CD4-positive, alpha-beta T cell treated with Interleukin-15 for 4 hours (primary cell): ENCODE measurements around the gene COL8A1.
"Not testable (repeated sequence)": the region's sequence is repeated elsewhere in the genome, so short reads cannot be mapped to it uniquely, and the experiment has no call there.

ENCODE experiments used
- DNase-seq: peaks from one replicate; pipeline ENCODE4 v3.0.0-alpha.2; 2020; ENCODE audit warnings: low spot score

Gene COL8A1

DNA sequence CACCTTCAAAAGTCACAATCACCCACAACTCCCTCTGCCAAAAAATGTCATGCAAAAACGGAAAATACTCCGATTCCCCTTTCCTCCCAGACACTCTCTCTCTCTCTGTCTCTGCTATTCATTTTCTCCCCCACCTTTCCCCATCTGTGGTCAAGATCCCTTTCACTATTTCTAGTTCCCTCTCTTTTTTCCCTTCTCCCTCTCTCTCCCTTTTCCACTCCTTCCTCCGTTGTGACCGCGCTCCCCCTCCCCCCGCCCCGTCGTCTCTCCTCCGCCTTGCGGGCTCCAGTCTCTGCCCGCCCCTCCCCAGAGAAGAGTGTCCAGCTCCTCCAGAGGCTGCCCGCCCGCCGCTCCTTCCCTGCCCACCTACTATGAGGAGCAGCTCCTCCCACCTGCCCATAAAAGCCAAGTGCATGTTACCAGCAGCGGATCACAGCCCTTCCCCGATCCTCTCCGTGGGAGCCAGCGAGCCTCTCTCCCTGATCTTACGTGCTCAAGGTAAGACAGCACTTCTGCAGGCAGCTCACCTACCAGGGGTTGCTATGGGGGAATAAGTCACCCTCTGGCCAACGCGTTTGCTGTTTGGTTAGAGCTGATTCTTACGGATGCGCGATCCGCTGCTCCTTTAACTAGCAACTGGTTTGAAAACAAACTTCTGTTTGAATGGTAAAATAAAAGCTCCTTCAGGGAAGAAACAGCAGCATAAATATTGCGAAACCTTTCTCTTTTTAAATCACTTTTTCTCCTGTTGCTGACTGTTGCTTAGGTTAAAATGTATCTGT lies at the start of gene COL8A1:
TSS of gene COL8A1 (plus strand) at position 428 of the 782 bp plus-strand sequence. CDS start 152,089 bp downstream, outside the sequence.
- DNase-seq = no peak

GRCh38 chr3:99589168-99589567 lies 49.2 kb upstream of the COL8A1 start:
- DNase-seq = not testable (repeated sequence)

GRCh38 chr3:99599894-99600293 lies 38.5 kb upstream of the COL8A1 start:
- no peak for DNase-seq

DNA sequence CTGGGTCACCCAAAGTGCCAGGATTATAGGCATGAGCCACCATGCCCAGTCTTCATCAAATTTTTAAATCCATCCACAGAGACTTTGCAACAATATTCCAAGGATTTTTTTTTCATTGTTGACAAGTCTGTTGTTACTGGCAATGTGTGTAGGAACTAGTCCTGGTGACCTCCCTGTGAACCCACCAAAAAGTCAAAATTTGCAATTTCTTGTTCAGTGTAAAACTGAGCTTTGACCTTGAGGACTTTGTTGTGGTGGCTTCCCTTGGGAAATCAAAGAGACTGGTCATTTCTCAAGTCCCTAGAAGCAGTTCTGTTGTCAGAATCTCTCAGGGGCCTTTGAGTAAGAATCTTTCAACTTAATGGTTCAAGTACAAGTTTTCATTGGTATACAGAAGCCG lies 36.9 kb upstream of the COL8A1 start:
- DNase-seq = no peak

- no peak for DNase-seq
Observed at GRCh38 chr3:99602183-99602582, 36.2 kb upstream of the COL8A1 start.

DNA sequence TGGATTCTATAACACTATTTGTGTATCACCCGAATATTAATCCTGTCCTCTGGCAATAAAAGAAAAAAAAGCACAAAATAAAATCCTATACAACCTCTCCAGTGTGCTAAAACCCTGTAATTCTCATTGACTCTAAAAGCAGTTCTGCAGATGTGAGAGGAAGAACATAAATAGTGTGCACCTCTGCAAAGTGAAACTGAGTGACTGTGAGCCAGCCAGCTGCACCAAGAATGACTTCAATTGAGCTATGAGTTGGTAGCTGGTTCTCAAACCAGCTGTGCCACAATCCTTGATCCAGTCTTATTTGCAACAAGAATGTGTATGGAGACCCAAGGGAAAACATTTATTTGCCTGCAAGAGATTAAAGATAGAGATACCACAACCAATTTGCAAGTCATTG lies 31.2 kb upstream of the COL8A1 start:
- DNase-seq = no peak

DNA sequence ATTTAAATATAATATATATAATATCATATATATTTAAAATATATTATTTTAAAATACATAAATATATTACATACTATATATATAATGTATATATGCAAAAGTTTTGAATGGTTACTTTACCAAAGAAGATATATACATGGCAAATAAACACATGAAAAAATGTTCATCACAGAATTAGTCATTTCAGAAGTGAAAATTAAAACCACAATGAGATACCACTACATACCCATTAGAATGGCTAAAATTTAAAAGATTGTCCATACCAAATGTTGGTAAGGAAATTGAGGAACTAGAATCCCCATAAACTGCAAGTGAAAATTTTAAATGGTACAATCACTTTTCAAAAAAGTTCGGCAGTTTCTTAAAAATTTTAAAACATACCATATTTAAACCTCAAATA lies 23.6 kb upstream of the COL8A1 start:
- DNase-seq = no peak

GRCh38 chr3:99620077-99620767 lies 18.2 kb upstream of the COL8A1 start:
- DNase-seq = no peak

DNA sequence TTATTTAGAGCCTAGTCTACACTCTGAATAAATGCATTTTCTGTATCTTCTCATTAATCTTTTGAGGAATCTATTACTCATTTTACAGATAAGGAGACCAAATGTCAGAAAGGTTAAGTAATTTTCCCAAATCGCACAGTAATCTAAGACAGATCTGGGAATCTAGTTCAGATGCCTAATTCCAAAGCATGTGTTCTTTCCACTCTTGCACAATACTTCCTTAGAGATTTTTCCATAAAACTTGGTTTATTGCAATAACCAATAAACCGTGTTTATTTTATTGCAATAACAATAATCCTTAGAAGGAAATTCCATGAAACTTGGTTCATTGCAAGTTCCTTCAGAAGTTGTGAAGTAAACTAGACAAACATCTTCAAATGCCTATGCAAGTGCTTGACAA lies 17.4 kb upstream of the COL8A1 start:
- no peak for DNase-seq

DNA sequence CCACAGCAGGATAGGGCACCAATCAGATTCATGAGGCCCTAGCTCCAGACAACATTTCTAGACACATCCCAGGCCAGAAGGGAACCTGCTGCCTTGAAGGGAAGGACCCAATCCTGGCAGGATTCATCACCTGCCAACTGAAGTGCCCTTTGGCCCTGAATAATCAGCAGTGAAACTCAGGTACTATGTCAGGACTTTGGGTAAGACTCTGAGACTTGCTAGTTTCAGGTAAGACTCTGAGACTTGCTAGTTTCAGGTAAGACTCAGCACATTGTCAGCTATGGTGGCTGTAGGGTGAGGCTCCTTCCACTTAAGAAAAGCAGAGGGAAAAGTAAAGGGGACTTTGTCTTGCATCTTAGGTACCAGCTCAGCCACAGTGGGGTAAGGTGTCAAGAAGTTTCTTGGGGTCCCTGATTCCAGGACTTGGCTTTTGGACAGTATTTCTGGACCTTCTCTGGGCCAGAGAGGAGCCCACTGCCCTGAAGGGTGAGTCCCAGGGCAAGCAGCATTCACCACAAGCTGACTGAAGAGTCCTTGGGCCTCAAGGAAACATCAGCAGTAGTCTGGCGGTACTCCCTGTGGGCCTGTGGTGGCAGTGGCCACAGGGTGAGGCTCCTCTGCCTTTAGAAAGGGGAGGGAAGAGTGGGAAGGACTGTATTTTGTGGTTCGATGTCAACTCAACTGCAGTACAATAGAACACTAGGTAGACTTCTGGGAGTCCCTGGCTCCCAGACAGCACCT lies 13.7 kb upstream of the COL8A1 start:
- DNase-seq = no peak

GRCh38 chr3:99625237-99625622 lies 13.2 kb upstream of the COL8A1 start:
- no peak for DNase-seq

- no peak for DNase-seq
Observed at GRCh38 chr3:99625643-99626416, 12.6 kb upstream of the COL8A1 start.

DNA sequence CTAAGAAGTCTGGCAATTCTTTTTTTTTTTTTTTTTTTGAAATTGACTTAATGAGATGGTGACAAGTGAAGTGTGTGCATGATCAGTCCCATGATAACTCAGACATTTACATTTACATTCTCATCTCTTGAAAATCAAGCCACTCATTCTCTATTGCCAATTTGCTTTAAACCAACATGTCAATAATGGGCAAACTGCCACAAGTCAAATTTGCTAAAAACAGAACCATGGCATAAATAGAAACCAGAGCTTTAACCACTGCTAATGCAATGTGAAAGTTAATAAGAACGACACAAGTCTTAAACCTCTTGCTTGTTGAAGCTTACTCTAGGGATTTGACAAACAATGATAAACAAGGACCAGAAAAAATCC lies 12.0 kb upstream of the COL8A1 start:
- DNase-seq = no peak

DNA sequence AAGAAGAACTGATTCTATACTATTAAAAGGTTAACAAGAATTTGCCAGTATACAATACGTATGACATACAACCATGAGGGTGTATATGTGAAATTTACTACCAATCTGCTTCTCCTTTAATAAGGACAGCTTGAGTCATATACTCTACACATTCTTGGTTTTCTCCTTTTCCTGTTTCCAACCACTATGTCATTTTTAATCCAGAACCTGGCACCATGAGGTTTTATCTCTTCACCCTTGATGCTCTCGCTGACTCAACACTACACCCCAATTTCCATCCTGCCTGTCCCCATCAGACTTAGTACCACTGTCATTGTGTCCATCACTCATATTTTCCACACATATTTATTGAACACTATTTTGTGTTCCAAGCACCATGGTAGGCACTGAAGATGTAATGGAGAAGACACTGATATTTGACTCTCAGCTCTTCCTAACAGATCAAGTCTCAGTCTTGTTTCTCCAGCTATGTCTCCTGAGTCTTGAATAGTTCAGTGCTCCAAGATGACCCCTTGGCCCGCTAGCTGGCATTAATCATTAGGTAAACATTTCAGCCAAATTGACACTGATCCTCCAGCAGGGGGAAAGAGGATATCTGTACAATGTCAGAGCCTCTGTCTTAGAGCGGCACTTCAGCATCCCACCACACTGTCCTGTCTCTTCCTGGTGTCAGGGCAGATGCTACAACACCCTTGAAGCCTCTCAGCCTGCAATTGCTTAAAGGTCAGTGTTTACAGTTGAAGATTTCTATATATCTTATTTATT lies 11.2 kb upstream of the COL8A1 start:
- no peak for DNase-seq

DNA sequence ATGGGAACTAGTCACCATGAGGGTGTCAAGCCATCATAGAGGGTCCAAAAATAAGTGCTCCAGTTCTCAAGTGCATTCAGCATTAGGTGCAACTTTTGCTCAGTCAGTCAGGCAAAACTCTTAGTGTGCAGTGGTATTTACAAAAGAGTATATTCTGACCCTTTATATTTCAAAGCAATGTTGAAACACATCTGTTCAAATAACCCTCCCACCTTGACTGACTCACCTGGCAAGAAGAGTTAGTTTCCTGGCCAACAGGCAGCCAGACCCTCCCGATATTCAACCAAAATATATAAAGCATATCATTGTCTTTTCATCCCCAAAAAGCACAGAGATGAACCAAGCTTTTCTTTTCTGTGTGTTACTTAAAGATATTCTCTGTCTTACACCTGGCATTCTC lies 7.6 kb upstream of the COL8A1 start:
- no peak for DNase-seq

DNA sequence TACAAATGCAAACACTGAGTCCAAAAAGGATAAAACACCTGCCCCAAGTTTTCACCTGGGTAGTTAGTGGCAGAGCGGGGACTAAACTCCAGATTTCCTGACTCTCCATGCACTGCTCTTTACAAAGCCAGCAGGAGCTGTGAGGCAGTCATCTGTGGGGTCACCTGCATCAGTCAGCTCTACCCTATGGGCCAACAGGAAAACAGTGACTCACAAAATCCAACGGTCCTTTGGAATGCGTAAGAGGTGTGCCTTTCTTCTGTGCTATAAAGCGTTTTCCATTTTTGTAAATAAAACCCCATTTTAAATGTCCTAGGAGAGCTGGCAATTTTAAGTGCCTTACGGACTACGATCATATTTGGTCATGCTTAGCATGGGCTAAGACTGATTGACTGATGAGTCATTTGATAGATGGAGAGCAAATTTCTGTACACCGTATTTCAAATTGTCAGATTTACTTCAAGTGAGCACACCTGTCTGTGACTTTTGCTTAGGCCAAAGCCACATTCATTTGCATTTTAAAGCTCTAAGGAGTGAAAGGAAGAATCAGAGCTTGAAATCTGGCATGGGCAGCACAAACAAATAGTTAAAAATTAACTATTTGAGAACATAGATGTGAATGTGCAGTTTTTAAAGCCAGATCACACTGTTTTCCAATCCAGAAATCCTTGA lies 4.4 kb upstream of the COL8A1 start:
- DNase-seq = no peak

DNA sequence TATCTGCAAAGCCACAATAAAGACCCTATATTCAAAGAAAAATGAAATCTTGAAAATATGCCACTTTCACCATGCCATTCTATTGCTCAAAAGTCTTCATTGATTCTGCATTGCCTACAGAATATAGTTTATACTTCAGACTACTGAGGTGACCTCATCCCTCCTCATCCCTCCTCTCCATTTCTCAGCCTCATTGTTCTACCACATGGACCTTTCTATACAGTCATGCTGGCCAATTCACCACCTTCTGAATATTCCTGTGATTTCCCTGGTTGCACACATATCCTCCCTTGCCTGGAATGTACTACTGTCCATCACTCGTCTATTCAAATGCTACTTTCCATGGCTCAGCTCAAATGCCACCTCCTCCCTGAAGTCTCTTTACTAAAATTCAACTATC lies 3.5 kb upstream of the COL8A1 start:
- DNase-seq = no peak

- no peak for DNase-seq
Observed at GRCh38 chr3:99635348-99635747, 3.0 kb upstream of the COL8A1 start.

DNA sequence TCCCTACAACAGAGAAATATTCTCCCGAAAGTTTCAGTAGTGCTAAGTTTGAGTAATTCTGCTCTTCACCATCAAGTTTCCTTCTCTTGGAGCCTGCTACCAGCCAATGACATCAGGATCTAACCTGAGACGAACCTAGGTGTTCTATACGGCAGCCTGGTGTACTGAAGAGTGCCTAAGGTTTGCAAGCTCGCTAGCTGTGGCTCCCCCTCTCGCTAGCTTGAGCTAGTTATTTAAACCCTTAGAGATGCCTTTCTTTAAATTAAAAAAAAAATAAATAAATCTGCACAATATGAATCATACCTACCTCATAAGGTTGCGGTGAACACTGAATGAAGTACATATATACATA lies 1.4 kb upstream of the COL8A1 start:
- no peak for DNase-seq

GRCh38 chr3:99637368-99638111 lies 854 bp upstream of the COL8A1 start:
- DNase-seq = no peak
